Medulla oblongata (tissue), 1 donor: ENCODE data around the gene CPSF3.

Experiments used
- DNase-seq: peaks from one replicate; pipeline ENCODE4 v3.0.0-alpha.2; 2015; ENCODE audit errors: extremely low spot score

CPSF3 gene

DNA sequence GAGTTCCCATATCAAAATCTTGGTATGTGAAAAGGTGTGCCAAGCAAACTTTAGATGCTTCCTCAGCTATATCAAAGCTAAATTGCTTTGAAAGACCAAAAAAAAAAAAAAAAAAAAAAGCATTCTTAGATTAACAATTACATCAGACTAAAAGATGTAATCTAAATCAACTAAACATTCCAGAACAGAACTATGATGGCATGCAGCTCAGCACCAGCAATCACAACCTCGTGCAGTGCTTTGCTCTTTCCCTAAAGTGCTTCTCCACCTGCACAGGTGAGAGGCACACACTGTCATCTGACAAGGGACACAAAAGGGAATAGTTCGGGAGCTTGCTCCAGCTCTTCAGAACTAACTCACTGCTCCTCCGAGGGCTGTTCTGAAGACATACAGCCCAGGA, 94.7 kb downstream of the CPSF3 start:
- DNase-seq, result no peak

DNA sequence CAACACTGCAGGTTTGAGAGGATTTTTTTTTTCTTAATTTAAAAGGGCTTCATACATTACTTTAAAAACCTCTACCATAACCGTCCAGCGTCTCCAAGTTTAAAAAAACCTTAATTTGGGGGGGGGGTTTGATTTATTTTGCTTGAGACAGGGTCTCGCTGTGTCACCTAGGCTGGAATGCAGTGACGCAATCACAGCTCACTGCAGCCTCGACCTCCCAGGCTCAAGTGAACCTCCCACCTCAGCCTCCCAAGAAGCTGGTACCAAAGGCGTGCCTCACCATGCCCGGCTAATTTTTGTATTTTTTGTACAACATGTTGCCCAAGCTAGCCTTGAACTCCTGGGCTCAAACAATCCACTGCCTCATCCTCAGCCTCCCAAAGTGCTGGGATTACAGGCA, 95.3 kb downstream of the CPSF3 start:
- DNase-seq, result no peak

DNA sequence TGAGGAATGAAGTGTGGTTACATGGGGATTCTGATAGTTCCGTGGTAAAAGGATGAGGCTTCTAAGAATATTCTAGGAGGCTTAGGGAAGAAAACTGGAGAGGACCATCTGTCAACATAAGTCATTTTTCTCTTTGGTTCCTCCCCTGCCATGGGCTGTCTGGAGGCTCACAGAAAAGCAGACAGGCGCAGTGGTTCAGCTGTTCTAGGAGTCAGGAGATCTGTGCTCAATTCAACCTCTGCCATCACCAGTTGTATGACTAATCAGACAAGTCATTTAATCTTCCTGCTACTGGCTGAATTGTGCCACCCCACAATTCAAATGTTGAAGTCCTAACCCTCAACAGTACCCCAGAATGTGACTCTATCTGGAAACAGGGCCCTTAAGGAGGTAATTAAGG, 95.8 kb downstream of the CPSF3 start:
- no peak for DNase-seq
